ENCODE measurements around the gene RIN3. TPM values are rescaled to one million over a fixed set of nuclear protein-coding genes. Genes with fewer than 3 reads are reported as not detected.
A peak's percentile ranks its signal among the peaks of the same experiment; 100 is the strongest.

The RIN3 gene
- total and polyA plus RNA-seq, 2 donors (not counting 3 experiments of a cell fraction or from before 2014, with no cell fraction given): 5.1 to 20.8 TPM

DNA sequence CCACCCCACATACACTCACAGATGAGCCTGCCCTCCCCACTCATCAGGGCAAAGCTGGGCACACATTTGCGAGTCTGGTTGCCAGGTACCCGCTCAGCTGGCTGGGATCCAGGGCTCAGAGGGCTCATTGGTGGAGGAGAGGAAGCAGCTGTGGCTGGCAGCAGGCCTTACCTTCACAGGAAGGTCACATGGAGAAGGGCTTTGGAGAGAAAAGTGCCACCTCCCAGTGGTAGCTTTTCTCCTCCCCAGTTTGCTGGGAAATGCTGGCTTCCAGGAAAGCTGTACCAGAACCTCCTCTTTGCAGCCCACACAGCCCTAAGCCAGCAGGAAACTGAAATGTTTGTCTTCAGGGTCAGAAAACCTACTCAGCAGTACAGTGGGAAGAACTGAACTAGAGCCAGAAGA, 179.2 kb downstream of the RIN3 start:
- Histone ChIP-seq H3K9me3 (replicated peaks; ENCODE audit: control insufficient read depth, insufficient read depth, low read length) (no peaks in the 10 kb centered on the region), H3K36me3 (ENCODE audit: control insufficient read depth in 2 of 2, extremely low read depth in 1 of 2, insufficient read depth in 2 of 2, low read length in 2 of 2) (no peaks in the 10 kb centered on the region), H3K79me2 (ENCODE audit: control insufficient read depth, insufficient read depth, low read length) (no peaks in the 10 kb centered on the region), H3K27me3 (ENCODE audit: control insufficient read depth in 2 of 2, insufficient read depth in 2 of 2, low read length in 2 of 2) (peaks cover 3 to 4% of the 10 kb centered on the region in 2 experiments), H3K9ac (replicated peaks; ENCODE audit: extremely low read depth, insufficient read depth, low read length) (no peak overlapping the region), H3K4me1 (ENCODE audit: control insufficient read depth, extremely low read depth, insufficient read depth, low read length) (peaks cover 3% of the 10 kb centered on the region), H2AFZ (ENCODE audit: low read depth, low read length) (no peak overlapping the region), H3K4me2 (ENCODE audit: insufficient read depth, low read length) (no peak overlapping the region), H3K4me3 (replicated peaks in 1 of 3; ENCODE audit: insufficient read depth in 1 of 3, low read depth in 1 of 3, low read length in 3 of 3) (no peak overlapping the region), H4K20me1 (replicated peaks; ENCODE audit: control insufficient read depth, extremely low read depth, insufficient read depth, low read length) (no peaks in the 10 kb centered on the region), H3K9me1 (replicated peaks; ENCODE audit: control insufficient read depth, extremely low read depth, insufficient read depth, low read length) (no peaks in the 10 kb centered on the region), H3K27ac (ENCODE audit: insufficient read depth, low read depth, low read length) (no peak overlapping the region)
- no TSS peak for BruUV-seq (replicated peaks)
- CTCF ChIA-PET: no interaction called here
- DNase-seq (ENCODE audit: low read depth, low spot score) (peak; percentile 67), FAIRE-seq (no peak)
- TF ChIP-seq POLR2AphosphoS5 (IDR thresholded peaks at IDR 0.05; ENCODE audit: insufficient read depth, low read depth, low read length): no peak
- TF ChIP-seq JUN (IDR thresholded peaks at IDR 0.05; ENCODE audit: borderline replicate concordance, insufficient read depth, insufficient read length, low read depth): no peak
- TF ChIP-seq, protein P1, sequence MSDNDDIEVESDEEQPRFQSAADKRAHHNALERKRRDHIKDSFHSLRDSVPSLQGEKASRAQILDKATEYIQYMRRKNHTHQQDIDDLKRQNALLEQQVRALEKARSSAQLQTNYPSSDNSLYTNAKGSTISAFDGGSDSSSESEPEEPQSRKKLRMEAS (IDR thresholded peaks at IDR 0.05; ENCODE audit: insufficient read depth, insufficient read length): no peak
- TF ChIP-seq EZH2 (IDR thresholded peaks at IDR 0.05; ENCODE audit: borderline replicate concordance, low read depth, low read length, severe bottlenecking): no peak
- no peak for TF ChIP-seq MYC (IDR thresholded peaks at IDR 0.05; ENCODE audit: low read depth, low read length)
- no peak for TF ChIP-seq FOS (IDR thresholded peaks at IDR 0.05; ENCODE audit: borderline replicate concordance, insufficient read depth, low read length)
- no peak for TF ChIP-seq CTCF (IDR thresholded peaks at IDR 0.05; ENCODE audit: extremely low read depth in 1 of 2, insufficient read depth in 1 of 2, low read depth in 1 of 2, low read length in 2 of 2)
- TF ChIP-seq POLR2A (IDR thresholded peaks at IDR 0.05; ENCODE audit: low read depth, low read length): no peak
- TF ChIP-seq GATA2 (IDR thresholded peaks at IDR 0.05; ENCODE audit: insufficient read depth, insufficient read length, low read depth, low read length): no peak
- POLR2A ChIA-PET: no interaction called here
- dilution Hi-C loops (cut with MboI; ENCODE audit: extremely low pct_ligation_motif_present, low sequenced_read_pairs) (loop anchor here (25.0 kb wide), 1 partner anchor 331 kb away; no protein-coding TSS in a partner anchor), intact Hi-C loops (cut with micrococcal nuclease) (no loop called here)
